Psoas muscle (tissue), 8 donors: ENCODE results near the gene TMED9. TPM values are rescaled to one million over a fixed set of nuclear protein-coding genes. Genes with fewer than 3 reads are reported as not detected.

Experiments
- ATAC-seq, 4 donors: fragments of 200-7000 bp; cut with Tn5 transposase; one replicate each; pipeline ENCODE4 v1.9.1; 2020; ENCODE audit warnings: moderate library complexity in 3 of 4, mild to moderate bottlenecking in 2 of 4
- DNase-seq, 2 donors: peaks; one replicate each; pipeline ENCODE4 v3.0.0-alpha.2; 2020
- H3K27ac ChIP-seq: fragments of 200-600 bp; one replicate; pipeline ENCODE4 v1.8.0; 2022
- H3K27me3 ChIP-seq, 3 donors: fragments of 200-600 bp in 1 of 3; one replicate each; pipeline versions ENCODE4 v1.6.1 to v1.8.0; 2013 to 2022; ENCODE audit warnings: low read length in 2 of 3, mild to moderate bottlenecking in 2 of 3, moderate library complexity in 1 of 3; ENCODE audit not compliant: insufficient read depth in 3 of 3
- H3K36me3 ChIP-seq, 2 donors: fragments of 200-600 bp in 1 of 2; one replicate each; pipeline versions ENCODE4 v1.6.1 to v1.8.0; 2013 to 2022; ENCODE audit warnings: low read depth in 1 of 2, mild to moderate bottlenecking in 1 of 2, moderate library complexity in 1 of 2; ENCODE audit not compliant: insufficient read depth in 1 of 2
- H3K4me1 ChIP-seq: fragments of 200-600 bp; one replicate; pipeline ENCODE4 v1.8.0; 2022
- H3K4me3 ChIP-seq: fragments of 200-600 bp; one replicate; pipeline ENCODE4 v1.8.0; 2022; ENCODE audit warnings: mild to moderate bottlenecking
- H3K9me3 ChIP-seq: fragments of 200-600 bp; one replicate; pipeline ENCODE4 v1.8.0; 2022
- WGBS, 3 donors: extraction: QIAGEN DNeasy Blood & Tissue Kit; methylation state at CpG; one replicate each; pipeline versions ENCODE4 v1.1.6 to v1.1.7; 2013; 5-methylcytosine and 5-hydroxymethylcytosine counted together
- intact Hi-C, 2 donors: fragments of 100-400 bp; cut with DNase I; formaldehyde crosslinking; loops; one replicate each; pipeline versions ENCODE4 v1.11.0 to v1.14.2; 2022
- polyA plus RNA-seq, 3 donors: library from polyadenylated mRNA; stranded (reverse); fragments of 200-250 nt; gene quantifications; one replicate each; pipeline ENCODE4 v1.2.3, GENCODE V29; 2013
- total RNA-seq, 4 donors: library from RNA; stranded (reverse); fragmentation: NEBNext Ultra II Directional in 2 of 4; extraction: Animal tissue kit (Norgen Biotek cat#: 25700) in 2 of 4; gene quantifications; one replicate each; pipeline versions ENCODE4 v1.2.1 to v1.2.4, GENCODE V29; 2021 to 2023
- TF ChIP-seq, protein P1 (sequence below): fragments of 200-600 bp; IDR thresholded peaks from one replicate; pipeline ENCODE4 v1.8.0; 2022; ENCODE audit warnings: antibody characterized with exemption
- donor health status: healthy with polysubstance abuse.
- donor health status: DM: no; HTN: no; CAD: no; lungs with moderate emphysema.
- donor health status: Bipolar disorder and iron deficiency.
- donor health status: healthy.
- donor health status: DM: yes; HTN: yes; CAD: no.
- donor health status: DM: no; HTN: no; CAD: no.
- donor health status: DM: no; HTN: no; CAD: no.
- donor health status: DM: yes; HTN: yes; CAD: no.

TMED9 gene
- total and polyA plus RNA-seq, 7 donors: 47.5 to 185 (median 71.9) TPM

GRCh38 chr5:177610131-177610769 lies 18.2 kb downstream of the TMED9 start:
- H3K27ac ChIP-seq: no peak overlapping the region
- H3K4me1 ChIP-seq: peaks cover 4% of the 10 kb centered on the region
- intact Hi-C loops: no loop called here
- TF ChIP-seq, protein P1, sequence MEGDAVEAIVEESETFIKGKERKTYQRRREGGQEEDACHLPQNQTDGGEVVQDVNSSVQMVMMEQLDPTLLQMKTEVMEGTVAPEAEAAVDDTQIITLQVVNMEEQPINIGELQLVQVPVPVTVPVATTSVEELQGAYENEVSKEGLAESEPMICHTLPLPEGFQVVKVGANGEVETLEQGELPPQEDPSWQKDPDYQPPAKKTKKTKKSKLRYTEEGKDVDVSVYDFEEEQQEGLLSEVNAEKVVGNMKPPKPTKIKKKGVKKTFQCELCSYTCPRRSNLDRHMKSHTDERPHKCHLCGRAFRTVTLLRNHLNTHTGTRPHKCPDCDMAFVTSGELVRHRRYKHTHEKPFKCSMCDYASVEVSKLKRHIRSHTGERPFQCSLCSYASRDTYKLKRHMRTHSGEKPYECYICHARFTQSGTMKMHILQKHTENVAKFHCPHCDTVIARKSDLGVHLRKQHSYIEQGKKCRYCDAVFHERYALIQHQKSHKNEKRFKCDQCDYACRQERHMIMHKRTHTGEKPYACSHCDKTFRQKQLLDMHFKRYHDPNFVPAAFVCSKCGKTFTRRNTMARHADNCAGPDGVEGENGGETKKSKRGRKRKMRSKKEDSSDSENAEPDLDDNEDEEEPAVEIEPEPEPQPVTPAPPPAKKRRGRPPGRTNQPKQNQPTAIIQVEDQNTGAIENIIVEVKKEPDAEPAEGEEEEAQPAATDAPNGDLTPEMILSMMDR: no peak
- peaks cover 0 to 3% of the 10 kb centered on the region in 2 donors for H3K36me3 ChIP-seq
- no peak for ATAC-seq
- H3K4me3 ChIP-seq: no peak overlapping the region
- no peaks in the 10 kb centered on the region for H3K9me3 ChIP-seq
- no peak for DNase-seq
- 59 to 71% (median 70%) methylated on average over 10 to 13 of the region's 13 CpGs for WGBS, 3 donors
- H3K27me3 ChIP-seq: no peaks in the 10 kb centered on the region

DNA sequence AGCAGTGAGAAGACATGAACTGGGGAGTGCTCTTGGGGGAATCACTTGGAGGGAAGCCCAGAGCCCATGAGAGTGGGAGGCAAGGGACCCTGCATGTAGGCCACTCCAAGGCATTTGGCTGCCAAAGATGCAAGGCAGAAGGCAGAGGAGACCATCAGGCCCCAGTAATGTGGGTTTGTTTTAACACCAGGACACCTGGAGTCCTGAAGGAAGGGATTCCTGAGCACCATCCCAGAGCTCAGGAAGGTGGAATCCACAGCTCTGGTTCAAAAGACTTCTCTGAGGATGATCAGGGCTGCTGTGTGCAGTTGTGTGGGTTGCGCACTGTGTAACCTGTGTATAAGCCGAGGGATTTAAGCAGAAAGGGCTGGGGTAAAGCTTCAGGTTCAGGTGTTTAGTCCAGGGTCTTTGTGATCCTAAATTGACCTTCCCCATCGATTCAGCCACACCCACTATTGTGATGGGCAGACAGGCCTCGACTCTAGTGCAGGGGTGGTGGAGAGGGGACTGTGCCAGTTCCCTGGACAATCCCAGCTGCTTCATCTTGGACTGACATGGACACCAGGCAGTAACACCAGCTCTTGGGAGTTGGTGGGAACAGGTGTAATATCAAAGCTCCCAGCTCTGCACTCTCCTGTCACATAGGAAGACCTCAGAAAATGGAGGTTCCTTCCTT lies 18.9 kb downstream of the TMED9 start:
- intact Hi-C loops: no loop called here
- Histone ChIP-seq H3K36me3 (peaks cover 0 to 4% of the 10 kb centered on the region in 2 donors), H3K4me3 (no peak overlapping the region), H3K27ac (no peak overlapping the region), H3K4me1 (peaks cover 4% of the 10 kb centered on the region), H3K27me3 (no peaks in the 10 kb centered on the region), H3K9me3 (no peaks in the 10 kb centered on the region)
- TF ChIP-seq, protein P1: no peak
- 68 to 70% (median 68%) methylated on average over 4 of the region's 4 CpGs for WGBS, 3 donors
- DNase-seq: no peak
- ATAC-seq: no peak

DNA sequence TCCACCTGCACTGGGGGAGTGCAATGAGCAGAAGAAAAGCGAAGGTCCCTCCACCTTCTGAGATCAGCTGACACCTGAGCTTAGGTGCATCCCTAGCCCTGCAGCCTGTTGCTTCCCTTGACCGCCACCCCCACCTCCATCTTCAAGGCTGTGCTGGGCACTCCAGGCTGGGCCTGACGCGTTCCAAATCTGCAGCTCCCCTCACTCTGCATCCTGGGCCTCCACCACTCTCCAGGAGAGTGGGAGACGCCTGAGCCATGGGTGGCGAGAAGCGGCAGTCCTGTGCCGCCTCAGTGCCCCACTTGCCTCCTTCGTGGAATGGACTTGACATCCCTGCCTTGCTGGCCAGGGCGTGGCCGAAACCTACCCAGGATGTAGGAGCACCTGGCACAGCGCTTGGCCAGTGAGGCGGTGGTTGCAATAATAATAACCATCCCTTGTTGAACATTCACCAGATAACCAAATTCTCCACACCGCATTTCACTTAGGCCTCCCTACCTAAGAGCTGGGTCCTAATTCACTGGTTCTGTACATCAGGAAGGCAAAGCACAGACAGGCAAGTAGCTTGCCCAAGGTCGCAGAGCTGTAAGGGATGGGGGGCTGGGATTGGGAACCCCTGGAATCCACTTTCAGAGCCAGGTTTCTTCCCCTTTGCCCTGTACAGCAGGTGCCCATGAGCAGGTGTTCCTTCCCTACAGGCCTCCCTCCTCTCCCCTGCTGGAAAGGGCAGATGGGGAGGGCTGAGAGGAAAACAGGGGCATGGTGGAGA lies 19.6 kb downstream of the TMED9 start:
- no peak overlapping the region for H3K27ac ChIP-seq
- peaks cover 4% of the 10 kb centered on the region for H3K4me1 ChIP-seq
- 87 to 92% (median 87%) methylated on average over 15 of the region's 15 CpGs for whole genome bisulfite sequencing, 3 donors
- no peak for ATAC-seq
- TF ChIP-seq, protein P1: no peak
- intact Hi-C loops: no loop called here
- no peak overlapping the region for H3K4me3 ChIP-seq
- H3K36me3 ChIP-seq: peaks cover 0 to 11% of the 10 kb centered on the region in 2 donors
- H3K27me3 ChIP-seq: no peaks in the 10 kb centered on the region
- H3K9me3 ChIP-seq: no peaks in the 10 kb centered on the region
- DNase-seq: no peak

DNA sequence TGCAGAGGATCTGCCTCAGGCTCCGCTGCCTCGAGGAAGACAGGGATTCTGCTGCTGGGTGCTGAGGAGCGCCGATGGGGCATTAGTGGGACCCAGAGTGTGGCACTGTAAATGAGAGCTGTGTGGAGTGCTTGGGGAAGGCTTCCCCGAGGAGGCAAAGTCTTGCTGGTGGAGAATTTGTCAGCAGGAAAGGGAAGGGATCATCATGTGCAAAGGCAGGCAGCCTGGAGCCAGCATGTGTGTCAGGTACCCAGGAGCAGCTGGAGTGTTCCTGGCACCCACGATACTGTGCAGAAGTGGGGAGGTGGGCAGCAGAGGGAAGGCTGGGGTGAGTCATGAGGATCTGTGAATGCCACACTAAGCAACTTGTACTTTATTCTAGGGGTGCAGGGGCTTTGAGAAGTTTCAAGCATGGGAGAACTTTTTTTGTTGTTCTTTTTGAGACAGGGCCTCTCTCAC lies 20.2 kb downstream of the TMED9 start:
- no peak overlapping the region for H3K4me3 ChIP-seq
- WGBS, 3 donors: 68 to 76% (median 74%) methylated on average over 6 of the region's 6 CpGs
- H3K36me3 ChIP-seq: peaks cover 0 to 17% of the 10 kb centered on the region in 2 donors
- DNase-seq: no peak
- H3K27me3 ChIP-seq: no peaks in the 10 kb centered on the region
- no peak for ATAC-seq
- H3K4me1 ChIP-seq: peaks cover 4% of the 10 kb centered on the region
- TF ChIP-seq, protein P1: no peak
- H3K9me3 ChIP-seq: no peaks in the 10 kb centered on the region
- intact Hi-C loops: no loop called here
- no peak overlapping the region for H3K27ac ChIP-seq
